ENCODE results near the gene ZBTB11.
A peak's percentile ranks its signal among the peaks of the same experiment; 100 is the strongest.
"Not testable (repeated sequence)": the region's sequence is repeated elsewhere in the genome, so short reads cannot be mapped to it uniquely, and the experiment has no call there.

The ZBTB11 gene

GRCh38 chr3:101667844-101668243 lies 9.1 kb downstream of the ZBTB11 start:
- Histone ChIP-seq H3K4me1 (ENCODE audit: control insufficient read depth, insufficient read depth, low read length) (no peaks in the 10 kb centered on the region), H3K4me3 (ENCODE audit: low read length) (no peak overlapping the region), H3K36me3 (ENCODE audit: insufficient read depth, low read length) (peaks cover 45% of the 10 kb centered on the region), H3K9ac (ENCODE audit: low read depth, low read length) (no peak overlapping the region), H3K27me3 (ENCODE audit: control insufficient read depth, insufficient read depth, low read length) (no peaks in the 10 kb centered on the region), H3K9me3 (replicated peaks; ENCODE audit: low read length) (no peaks in the 10 kb centered on the region), H3K4me2 (ENCODE audit: low read length) (no peak overlapping the region)

- Histone ChIP-seq H3K27me3 (ENCODE audit: control insufficient read depth, insufficient read depth, low read length) (no peaks in the 10 kb centered on the region), H3K9ac (ENCODE audit: low read depth, low read length) (no peak overlapping the region), H3K4me2 (ENCODE audit: low read length) (no peak overlapping the region), H3K36me3 (ENCODE audit: insufficient read depth, low read length) (peaks cover 45% of the 10 kb centered on the region), H3K9me3 (replicated peaks; ENCODE audit: low read length) (no peaks in the 10 kb centered on the region), H3K4me1 (ENCODE audit: control insufficient read depth, insufficient read depth, low read length) (no peaks in the 10 kb centered on the region), H3K4me3 (ENCODE audit: low read length) (no peak overlapping the region)
Observed at GRCh38 chr3:101667331-101667730, 9.6 kb downstream of the ZBTB11 start.

- Histone ChIP-seq H3K27me3 (ENCODE audit: control insufficient read depth, insufficient read depth, low read length) (no peaks in the 10 kb centered on the region), H3K4me3 (ENCODE audit: low read length) (no peak overlapping the region), H3K4me2 (ENCODE audit: low read length) (no peak overlapping the region), H3K9me3 (replicated peaks; ENCODE audit: low read length) (no peaks in the 10 kb centered on the region), H3K4me1 (ENCODE audit: control insufficient read depth, insufficient read depth, low read length) (no peaks in the 10 kb centered on the region), H3K36me3 (ENCODE audit: insufficient read depth, low read length) (peaks cover 49% of the 10 kb centered on the region), H3K9ac (ENCODE audit: low read depth, low read length) (no peak overlapping the region)
Observed at GRCh38 chr3:101665851-101666250, 11.1 kb downstream of the ZBTB11 start.

- H3K4me3 ChIP-seq (ENCODE audit: low read length), result no peak overlapping the region
- no peaks in the 10 kb centered on the region for H3K9me3 ChIP-seq (replicated peaks; ENCODE audit: low read length)
- no peaks in the 10 kb centered on the region for H3K27me3 ChIP-seq (ENCODE audit: control insufficient read depth, insufficient read depth, low read length)
- H3K9ac ChIP-seq (ENCODE audit: low read depth, low read length), result no peak overlapping the region
- no peaks in the 10 kb centered on the region for H3K4me1 ChIP-seq (ENCODE audit: control insufficient read depth, insufficient read depth, low read length)
- no peak overlapping the region for H3K4me2 ChIP-seq (ENCODE audit: low read length)
- peaks cover 49% of the 10 kb centered on the region for H3K36me3 ChIP-seq (ENCODE audit: insufficient read depth, low read length)
Observed at GRCh38 chr3:101665357-101665756, 11.6 kb downstream of the ZBTB11 start.

- H3K4me1 ChIP-seq (ENCODE audit: control insufficient read depth, insufficient read depth, low read length), result no peaks in the 10 kb centered on the region
- H3K4me3 ChIP-seq (ENCODE audit: low read length), result no peak overlapping the region
- H3K9me3 ChIP-seq (replicated peaks; ENCODE audit: low read length), result no peaks in the 10 kb centered on the region
- peaks cover 57% of the 10 kb centered on the region for H3K36me3 ChIP-seq (ENCODE audit: insufficient read depth, low read length)
- H3K27me3 ChIP-seq (ENCODE audit: control insufficient read depth, insufficient read depth, low read length), result no peaks in the 10 kb centered on the region
- H3K4me2 ChIP-seq (ENCODE audit: low read length), result no peak overlapping the region
- H3K9ac ChIP-seq (ENCODE audit: low read depth, low read length), result no peak overlapping the region
Observed at GRCh38 chr3:101660714-101661113, 16.2 kb downstream of the ZBTB11 start.

GRCh38 chr3:101656651-101657050 lies 20.3 kb downstream of the ZBTB11 start:
- H3K27me3 ChIP-seq (ENCODE audit: control insufficient read depth, insufficient read depth, low read length), result no peaks in the 10 kb centered on the region
- H3K36me3 ChIP-seq (ENCODE audit: insufficient read depth, low read length), result peaks cover 60% of the 10 kb centered on the region
- no peaks in the 10 kb centered on the region for H3K4me1 ChIP-seq (ENCODE audit: control insufficient read depth, insufficient read depth, low read length)
- no peak overlapping the region for H3K4me3 ChIP-seq (ENCODE audit: low read length)
- H3K9me3 ChIP-seq (replicated peaks; ENCODE audit: low read length), result no peaks in the 10 kb centered on the region
- no peak overlapping the region for H3K4me2 ChIP-seq (ENCODE audit: low read length)
- H3K9ac ChIP-seq (ENCODE audit: low read depth, low read length), result no peak overlapping the region

GRCh38 chr3:101646726-101647125 lies 30.2 kb downstream of the ZBTB11 start:
- no peaks in the 10 kb centered on the region for H3K9me3 ChIP-seq (replicated peaks; ENCODE audit: low read length)
- no peak overlapping the region for H3K4me2 ChIP-seq (ENCODE audit: low read length)
- no peak overlapping the region for H3K9ac ChIP-seq (ENCODE audit: low read depth, low read length)
- no peak overlapping the region for H3K4me3 ChIP-seq (ENCODE audit: low read length)
- H3K4me1 ChIP-seq (ENCODE audit: control insufficient read depth, insufficient read depth, low read length), result peaks cover 26% of the 10 kb centered on the region
- no peaks in the 10 kb centered on the region for H3K27me3 ChIP-seq (ENCODE audit: control insufficient read depth, insufficient read depth, low read length)
- peaks cover 22% of the 10 kb centered on the region for H3K36me3 ChIP-seq (ENCODE audit: insufficient read depth, low read length)

GRCh38 chr3:101643861-101644613 lies 32.9 kb downstream of the ZBTB11 start:
- Histone ChIP-seq H3K27me3 (ENCODE audit: control insufficient read depth, insufficient read depth, low read length) (no peaks in the 10 kb centered on the region), H3K36me3 (ENCODE audit: insufficient read depth, low read length) (peaks cover 6% of the 10 kb centered on the region), H3K9ac (ENCODE audit: low read depth, low read length) (no peak overlapping the region), H3K4me1 (ENCODE audit: control insufficient read depth, insufficient read depth, low read length) (peaks cover 26% of the 10 kb centered on the region), H3K9me3 (replicated peaks; ENCODE audit: low read length) (no peaks in the 10 kb centered on the region), H3K4me3 (ENCODE audit: low read length) (no peak overlapping the region), H3K4me2 (ENCODE audit: low read length) (peak overlapping the region; percentile 56)

- Histone ChIP-seq H3K9ac (ENCODE audit: low read depth, low read length) (no peak overlapping the region), H3K27me3 (ENCODE audit: control insufficient read depth, insufficient read depth, low read length) (no peaks in the 10 kb centered on the region), H3K4me3 (ENCODE audit: low read length) (no peak overlapping the region), H3K9me3 (replicated peaks; ENCODE audit: low read length) (no peaks in the 10 kb centered on the region), H3K4me1 (ENCODE audit: control insufficient read depth, insufficient read depth, low read length) (peaks cover 26% of the 10 kb centered on the region), H3K4me2 (ENCODE audit: low read length) (no peak overlapping the region), H3K36me3 (ENCODE audit: insufficient read depth, low read length) (no peaks in the 10 kb centered on the region)
Observed at GRCh38 chr3:101643009-101643844, 33.7 kb downstream of the ZBTB11 start.

- no peaks in the 10 kb centered on the region for H3K36me3 ChIP-seq (ENCODE audit: insufficient read depth, low read length)
- no peaks in the 10 kb centered on the region for H3K27me3 ChIP-seq (ENCODE audit: control insufficient read depth, insufficient read depth, low read length)
- no peak overlapping the region for H3K9ac ChIP-seq (ENCODE audit: low read depth, low read length)
- H3K4me1 ChIP-seq (ENCODE audit: control insufficient read depth, insufficient read depth, low read length), result peaks cover 26% of the 10 kb centered on the region
- no peaks in the 10 kb centered on the region for H3K9me3 ChIP-seq (replicated peaks; ENCODE audit: low read length)
- no peak overlapping the region for H3K4me2 ChIP-seq (ENCODE audit: low read length)
- no peak overlapping the region for H3K4me3 ChIP-seq (ENCODE audit: low read length)
Observed at GRCh38 chr3:101642441-101642840, 34.5 kb downstream of the ZBTB11 start.

- H3K4me3 ChIP-seq (ENCODE audit: low read length); H3K9ac ChIP-seq (ENCODE audit: low read depth, low read length); H3K27me3 ChIP-seq (ENCODE audit: control insufficient read depth, insufficient read depth, low read length); H3K4me2 ChIP-seq (ENCODE audit: low read length); H3K36me3 ChIP-seq (ENCODE audit: insufficient read depth, low read length); H3K9me3 ChIP-seq (replicated peaks; ENCODE audit: low read length): not testable (repeated sequence)
- H3K4me1 ChIP-seq (ENCODE audit: control insufficient read depth, insufficient read depth, low read length), result peaks cover 19% of the 10 kb centered on the region
Observed at GRCh38 chr3:101641397-101642115, 35.4 kb downstream of the ZBTB11 start.

Data from skeletal muscle satellite cell (primary cell).